GM19328 (cell line): Measurements from ENCODE around the gene PRKN.
"Not testable (repeated sequence)": the region's sequence is repeated elsewhere in the genome, so short reads cannot be mapped to it uniquely, and the experiment has no call there.

ENCODE experiments used
- ATAC-seq: cut with Tn5 transposase; IDR thresholded peaks from one replicate; pipeline ENCODE4 v1.9.1; 2021; ENCODE audit warnings: mild to moderate bottlenecking, moderate library complexity; ENCODE audit not compliant: unreplicated experiment

PRKN gene

GRCh38 chr6:162471842-162472241 lies 255.7 kb downstream of the PRKN start:
- no peak for ATAC-seq

DNA sequence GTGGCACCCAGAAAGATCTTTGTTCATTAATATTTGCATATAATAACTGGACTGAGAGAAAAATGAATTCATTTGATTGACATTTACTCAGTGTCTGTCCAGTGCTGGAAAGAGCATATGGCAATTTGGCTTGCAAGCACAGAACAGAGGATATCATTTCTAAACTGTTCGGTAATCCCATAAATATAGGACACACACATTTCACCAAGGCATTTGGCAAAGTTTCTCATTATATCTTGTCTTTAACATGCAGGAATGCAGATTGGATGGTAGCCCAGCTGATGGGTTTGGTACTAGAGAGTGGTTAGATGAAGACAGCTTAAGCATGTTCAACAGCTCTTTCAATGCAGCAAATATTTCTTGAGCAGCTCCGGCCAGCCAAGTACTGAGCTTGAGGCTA lies 259.2 kb downstream of the PRKN start:
- ATAC-seq: no peak

- ATAC-seq: no peak
These were observed 259.9 kb downstream of the PRKN start for GRCh38 chr6:162467679-162468078.

DNA sequence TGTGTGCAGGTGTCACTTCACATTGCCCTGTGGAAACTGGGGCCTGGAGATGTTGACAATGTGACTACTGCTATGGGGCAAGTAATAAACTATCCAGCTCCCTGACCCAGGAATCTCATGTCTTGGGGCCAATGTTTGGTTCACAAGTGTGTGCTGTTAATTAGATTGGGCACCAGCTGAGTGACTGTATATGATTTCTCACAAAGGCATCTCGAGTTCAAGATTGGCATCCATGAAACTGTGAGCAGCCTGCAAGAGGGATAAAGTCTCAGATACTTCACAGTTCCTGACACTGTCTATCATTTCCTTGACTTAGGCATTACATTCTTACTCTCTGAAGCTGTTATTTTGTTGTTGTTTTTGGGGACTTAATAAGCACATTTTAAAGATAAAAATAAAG lies 264.0 kb downstream of the PRKN start:
- ATAC-seq: no peak

- no peak for ATAC-seq
These were observed 267.6 kb downstream of the PRKN start for GRCh38 chr6:162459985-162460384.

DNA sequence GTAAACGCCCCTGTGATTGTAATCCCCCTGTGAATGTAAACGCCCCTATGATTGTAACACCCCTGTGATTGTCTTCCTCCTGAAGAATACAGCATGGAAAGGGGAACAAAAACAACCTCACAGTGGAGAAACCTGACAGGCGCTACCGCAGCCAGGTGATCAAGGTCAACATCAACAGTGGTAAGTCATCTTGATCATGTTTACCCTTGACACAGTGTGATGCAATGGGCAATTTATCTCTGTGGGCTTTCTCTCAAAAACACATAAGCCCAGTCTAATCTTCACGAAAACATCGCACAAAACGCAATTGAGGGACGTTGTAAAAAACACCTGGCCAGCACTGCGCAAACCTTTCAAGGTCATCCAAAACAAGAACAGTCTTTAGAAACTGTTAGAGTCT lies 277.2 kb downstream of the PRKN start:
- no peak for ATAC-seq

DNA sequence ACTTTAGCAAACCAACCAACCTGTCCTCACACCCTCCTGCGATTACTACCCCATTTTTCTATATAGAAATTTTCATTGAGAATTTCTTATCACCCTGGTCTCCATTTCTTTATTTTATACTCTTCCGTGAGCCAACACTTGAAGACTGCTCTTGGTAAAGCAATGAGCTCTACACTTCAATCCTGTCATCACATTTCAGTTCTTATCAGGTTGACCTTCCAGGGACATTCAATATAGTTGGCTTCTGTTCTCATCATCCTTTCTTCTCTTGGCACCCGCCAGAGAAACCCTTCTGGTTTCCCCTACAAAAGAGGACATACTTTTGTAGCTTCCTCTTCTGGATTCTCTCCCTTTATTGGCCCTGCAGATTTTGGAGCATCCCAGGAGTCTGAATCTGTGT lies 279.3 kb downstream of the PRKN start:
- no peak for ATAC-seq

DNA sequence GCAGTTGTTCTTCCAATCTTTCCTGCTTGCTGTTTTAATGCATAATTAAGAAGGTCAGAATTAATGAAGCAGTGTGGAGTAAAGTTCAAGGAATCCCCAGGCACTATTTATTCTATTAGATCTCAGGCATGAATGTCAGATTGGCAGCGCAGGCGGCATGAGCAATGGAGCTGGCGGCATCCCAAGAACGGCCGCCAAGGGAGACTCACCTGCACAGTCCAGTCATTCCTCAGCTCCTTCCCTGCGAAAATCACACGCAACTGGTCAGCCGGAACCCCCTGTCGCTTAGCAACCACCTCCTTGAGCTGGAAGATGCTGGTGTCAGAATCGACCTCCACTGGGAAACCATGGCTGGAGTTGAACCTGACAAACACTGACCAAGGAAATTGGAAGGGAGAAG lies 284.5 kb downstream of the PRKN start:
- no peak for ATAC-seq

DNA sequence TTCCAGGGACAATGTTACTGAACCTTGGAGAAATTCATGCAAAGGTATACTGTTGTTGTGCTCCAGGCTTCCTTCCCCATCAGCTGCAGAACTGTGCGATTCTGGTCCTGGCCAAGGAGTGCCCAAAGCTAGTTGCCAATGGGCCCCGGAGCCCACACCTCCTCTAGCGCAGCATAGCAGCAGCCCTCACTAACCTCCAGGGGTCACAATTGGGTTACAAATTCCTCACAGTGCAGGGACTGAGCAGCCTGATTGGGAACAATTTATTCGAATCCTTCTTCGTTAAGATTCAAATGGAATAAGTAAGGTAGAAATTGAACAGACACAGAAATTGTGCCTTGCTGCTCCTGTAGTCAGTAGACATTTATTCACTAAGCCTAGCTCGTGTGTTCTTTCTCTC lies 284.9 kb downstream of the PRKN start:
- ATAC-seq: no peak

GRCh38 chr6:162441991-162442390 lies 285.6 kb downstream of the PRKN start:
- ATAC-seq: no peak

DNA sequence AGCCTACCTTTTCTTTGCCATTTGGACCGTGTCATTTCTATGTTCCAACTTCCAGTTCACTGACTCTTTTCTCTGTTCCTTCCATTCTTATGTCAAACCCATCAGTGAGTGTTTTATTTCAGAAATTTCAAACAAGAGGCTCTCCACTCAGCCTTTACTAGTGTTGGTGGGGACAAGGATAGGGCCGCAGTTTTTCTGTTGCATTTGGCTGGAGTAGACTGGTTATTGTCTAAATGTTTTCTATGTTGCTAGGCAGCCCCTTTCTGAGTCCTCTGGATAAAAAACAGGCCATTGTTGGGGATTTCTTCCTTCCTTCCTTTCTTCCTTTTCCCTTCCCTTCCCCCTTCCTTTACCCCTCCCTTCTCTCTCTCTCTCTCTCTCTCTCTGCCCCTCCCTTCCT lies 288.6 kb downstream of the PRKN start:
- no peak for ATAC-seq

DNA sequence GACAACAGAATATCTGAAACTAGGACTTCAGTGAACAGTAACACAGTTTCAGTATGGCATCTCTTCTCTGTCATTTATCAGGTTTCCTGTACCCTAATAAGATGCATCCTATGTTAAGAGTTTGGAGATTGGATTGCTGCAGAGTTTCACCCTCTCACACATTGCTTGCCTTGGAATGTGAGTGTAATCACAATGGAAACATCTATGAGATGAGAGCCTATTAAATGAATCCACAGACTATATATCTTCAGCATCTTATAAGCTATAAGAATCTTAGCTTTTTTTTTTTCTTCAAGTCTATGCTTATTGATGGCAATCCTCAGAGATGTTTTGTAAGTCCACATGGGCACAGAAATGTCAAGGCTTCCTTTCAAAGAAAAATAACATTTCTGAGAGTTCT lies 292.5 kb downstream of the PRKN start:
- ATAC-seq: no peak

GRCh38 chr6:162421004-162421403 lies 306.6 kb downstream of the PRKN start:
- ATAC-seq: no peak

DNA sequence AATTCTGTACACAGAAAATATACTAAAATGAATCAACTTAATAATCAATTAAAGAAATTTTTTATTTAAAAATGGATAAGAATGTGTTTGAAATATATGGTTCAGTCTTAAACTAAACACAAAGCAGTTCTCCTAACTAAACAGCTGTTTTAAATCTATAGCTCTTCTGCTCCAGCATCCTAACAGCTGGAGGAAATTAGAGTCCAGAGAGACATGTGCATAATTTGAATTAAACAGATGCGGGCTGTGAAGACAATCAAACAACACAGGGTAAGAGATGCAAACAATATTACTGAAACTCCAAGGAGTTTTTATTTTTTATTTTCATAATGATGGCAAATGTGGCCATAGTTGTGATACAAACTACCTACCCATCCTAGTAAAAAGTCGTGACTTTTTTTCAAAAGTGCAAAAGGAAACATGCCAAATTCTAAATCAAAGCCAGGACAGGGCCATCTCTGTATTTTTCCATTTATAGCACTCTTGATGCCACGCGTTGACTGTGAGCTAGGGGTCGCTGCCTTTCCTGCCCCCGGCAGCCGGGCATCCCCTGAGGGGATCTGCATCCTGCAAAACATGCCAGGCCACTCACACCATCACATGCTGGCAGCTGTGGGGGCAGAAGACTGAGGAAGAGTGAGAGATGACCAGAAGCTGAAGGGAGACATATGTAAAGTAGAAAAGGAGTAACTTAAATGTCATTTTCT lies 310.6 kb downstream of the PRKN start:
- ATAC-seq: no peak

GRCh38 chr6:162416307-162416706 lies 311.3 kb downstream of the PRKN start:
- ATAC-seq: no peak

DNA sequence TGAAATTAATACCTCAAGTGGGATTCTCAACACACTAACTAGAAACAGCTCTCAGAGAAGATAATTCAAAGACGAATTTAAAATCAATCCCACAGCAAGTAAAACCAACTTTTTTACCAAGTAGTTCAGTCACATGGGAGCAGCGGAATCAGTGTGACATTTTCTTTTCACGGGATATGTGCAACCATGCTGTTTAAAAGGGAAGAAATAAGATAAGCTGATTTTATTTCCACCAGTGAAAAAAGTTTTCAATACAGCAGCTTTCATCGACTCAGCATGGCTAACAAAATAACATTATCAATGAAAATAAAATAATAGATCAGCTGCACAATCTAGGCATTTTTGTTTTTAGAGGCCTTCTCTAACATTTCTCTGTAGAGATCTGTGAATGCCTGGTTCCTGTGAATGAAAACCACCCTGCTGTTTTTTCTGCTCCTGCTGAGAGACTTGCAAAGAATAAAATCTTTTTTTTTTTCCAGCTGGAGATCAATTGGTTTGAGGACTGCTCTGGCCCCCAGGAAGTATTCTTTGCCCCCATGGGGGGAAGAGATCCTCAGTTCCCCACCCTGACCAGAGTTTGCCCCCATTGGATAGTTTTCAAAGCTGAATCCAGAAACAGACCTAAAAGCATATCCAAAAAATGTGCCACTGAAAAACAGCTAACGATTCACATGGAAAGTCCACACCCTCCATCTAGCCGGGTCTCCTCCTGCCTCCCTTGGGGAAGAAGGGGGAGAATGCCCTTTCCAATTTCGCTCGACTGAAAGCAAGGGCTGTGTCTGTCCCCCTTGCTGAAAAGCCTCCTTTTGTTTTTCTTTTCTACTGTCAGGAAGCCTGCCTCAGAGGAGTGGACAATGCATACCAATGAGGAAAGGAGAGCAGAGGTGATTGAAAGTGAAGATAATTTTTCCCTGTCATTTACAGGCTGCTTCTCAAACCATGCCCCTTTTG lies 317.6 kb downstream of the PRKN start:
- no peak for ATAC-seq

DNA sequence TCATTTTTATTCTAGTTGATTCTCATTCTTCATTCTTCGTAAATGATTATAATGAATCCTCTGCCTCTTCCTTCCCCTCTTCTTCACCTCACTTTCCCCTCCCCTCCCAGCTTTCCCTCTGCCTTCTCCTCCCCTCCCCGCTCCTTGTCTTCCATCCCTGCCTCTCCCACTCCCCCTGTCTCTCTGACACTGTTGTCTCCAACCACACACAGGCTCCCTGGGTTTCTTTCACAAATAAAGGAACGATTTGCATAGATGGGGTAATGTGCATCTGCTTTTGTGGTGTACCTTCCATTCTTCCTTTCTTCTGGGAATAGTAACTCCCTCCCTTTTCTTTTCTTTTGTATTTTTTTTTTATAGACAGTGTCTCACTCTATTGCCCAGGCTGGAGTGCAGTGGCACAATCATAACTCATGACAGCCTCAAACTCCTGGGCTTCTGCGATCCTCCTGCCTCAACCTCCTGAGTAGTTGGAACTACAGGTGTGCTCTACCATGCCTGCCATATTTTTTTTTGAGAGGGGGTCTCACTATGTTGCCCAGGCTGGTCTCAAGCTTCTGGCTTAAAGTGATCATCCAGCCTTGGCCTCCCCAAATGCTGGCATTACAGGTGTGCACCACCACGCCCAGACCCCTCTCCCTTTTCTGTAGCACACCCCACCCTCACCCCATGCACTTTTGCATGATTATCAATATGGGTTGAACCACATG lies 318.6 kb downstream of the PRKN start:
- ATAC-seq: no peak

- ATAC-seq: no peak
These were observed 322.6 kb downstream of the PRKN start for GRCh38 chr6:162404951-162405350.

DNA sequence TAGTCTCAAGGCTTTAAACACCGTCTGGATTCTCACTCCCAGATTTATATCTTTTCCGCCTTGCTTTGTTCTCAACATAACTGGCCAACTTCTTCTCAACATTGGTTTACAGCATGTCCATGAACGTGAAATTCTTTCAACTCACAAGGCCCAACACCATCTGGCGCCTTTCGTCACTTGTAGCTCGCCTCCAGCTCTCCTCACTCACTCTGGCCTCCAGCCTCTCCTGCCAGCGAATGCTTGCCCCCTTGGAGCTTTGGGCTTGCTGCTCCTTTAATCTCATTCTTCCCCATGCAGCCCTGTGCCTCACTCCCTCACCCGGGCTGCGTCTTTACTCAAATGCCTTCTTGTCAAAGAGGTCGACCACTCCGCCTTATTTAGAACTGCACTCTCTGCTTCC lies 324.5 kb downstream of the PRKN start:
- ATAC-seq: no peak

- no peak for ATAC-seq
These were observed 332.4 kb downstream of the PRKN start for GRCh38 chr6:162395181-162395580.

DNA sequence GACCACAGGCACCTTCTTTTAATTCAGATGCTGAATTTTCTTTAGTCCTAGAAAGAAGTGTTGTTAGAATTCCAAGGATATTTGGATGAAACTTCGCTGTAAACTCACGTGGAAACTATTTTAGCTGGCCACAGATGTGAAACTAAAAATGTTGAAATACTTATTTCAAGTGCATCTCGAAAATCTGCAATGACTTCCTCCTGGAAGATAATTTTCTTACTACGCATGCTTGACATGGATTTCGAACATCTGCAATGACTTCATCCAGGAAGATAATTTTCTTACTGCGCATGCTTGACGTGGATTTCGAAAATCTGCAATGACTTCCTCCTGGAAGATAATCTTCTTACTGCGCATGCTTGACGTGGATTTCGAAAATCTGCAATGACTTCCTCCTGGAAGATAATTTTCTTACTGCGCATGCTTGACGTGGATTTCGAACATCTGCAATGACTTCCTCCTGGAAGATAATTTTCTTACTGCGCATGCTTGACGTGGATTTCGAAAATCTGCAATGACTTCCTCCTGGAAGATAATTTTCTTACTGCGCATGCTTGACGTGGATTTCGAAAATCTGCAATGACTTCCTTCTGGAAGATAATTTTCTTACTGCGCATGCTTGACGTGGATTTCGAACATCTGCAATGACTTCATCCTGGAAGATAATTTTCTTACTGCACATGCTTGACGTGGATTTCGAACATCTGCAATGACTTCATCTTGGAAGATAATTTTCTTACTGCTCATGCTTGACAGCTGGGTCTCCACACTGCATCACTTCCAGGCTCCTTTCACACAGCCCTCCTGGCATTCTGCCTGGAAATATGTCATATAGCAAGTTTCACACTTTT lies 336.4 kb downstream of the PRKN start:
- ATAC-seq: not testable (repeated sequence)
